HG03378 (cell line): ENCODE results near the gene EDEM1.
"Not testable (repeated sequence)": the region's sequence is repeated elsewhere in the genome, so short reads cannot be mapped to it uniquely, and the experiment has no call there.

Source experiments
- ATAC-seq: cut with Tn5 transposase; IDR thresholded peaks from one replicate; pipeline ENCODE4 v1.9.1; 2021; ENCODE audit warnings: mild to moderate bottlenecking, moderate library complexity; ENCODE audit not compliant: unreplicated experiment

Gene EDEM1

GRCh38 chr3:5229414-5229813 is 41.9 kb downstream of the EDEM1 start:
- ATAC-seq: no peak

- ATAC-seq: no peak
These were observed 43.6 kb downstream of the EDEM1 start for GRCh38 chr3:5231074-5231473.

GRCh38 chr3:5231487-5231886 is 44.0 kb downstream of the EDEM1 start:
- ATAC-seq: no peak

GRCh38 chr3:5232570-5232969 is 45.1 kb downstream of the EDEM1 start:
- no peak for ATAC-seq

- no peak for ATAC-seq
These were observed 45.5 kb downstream of the EDEM1 start for GRCh38 chr3:5233026-5233425.

- no peak for ATAC-seq
These were observed 48.1 kb downstream of the EDEM1 start for GRCh38 chr3:5235655-5236054.

GRCh38 chr3:5238545-5238944 is 51.0 kb downstream of the EDEM1 start:
- no peak for ATAC-seq

GRCh38 chr3:5239602-5240001 is 52.1 kb downstream of the EDEM1 start:
- ATAC-seq: no peak

GRCh38 chr3:5240740-5241139 is 53.2 kb downstream of the EDEM1 start:
- no peak for ATAC-seq

GRCh38 chr3:5242785-5243184 is 55.3 kb downstream of the EDEM1 start:
- ATAC-seq: not testable (repeated sequence)

- ATAC-seq: no peak
These were observed 58.4 kb downstream of the EDEM1 start for GRCh38 chr3:5245927-5246326.

- ATAC-seq: no peak
These were observed 61.3 kb downstream of the EDEM1 start for GRCh38 chr3:5248822-5249221.

GRCh38 chr3:5250467-5251195 is 63.1 kb downstream of the EDEM1 start:
- no peak for ATAC-seq

- ATAC-seq: no peak
These were observed 63.7 kb downstream of the EDEM1 start for GRCh38 chr3:5251196-5251583.

GRCh38 chr3:5252131-5252530 is 64.6 kb downstream of the EDEM1 start:
- no peak for ATAC-seq

- ATAC-seq: no peak
These were observed 67.0 kb downstream of the EDEM1 start for GRCh38 chr3:5254281-5255048.

GRCh38 chr3:5255404-5256344 is 68.2 kb downstream of the EDEM1 start:
- ATAC-seq: no peak

GRCh38 chr3:5258526-5258925 is 71.0 kb downstream of the EDEM1 start:
- ATAC-seq: no peak

- no peak for ATAC-seq
These were observed 73.5 kb downstream of the EDEM1 start for GRCh38 chr3:5260992-5261501.

GRCh38 chr3:5262507-5262906 is 75.0 kb downstream of the EDEM1 start:
- ATAC-seq: no peak

- no peak for ATAC-seq
These were observed 76.6 kb downstream of the EDEM1 start for GRCh38 chr3:5264093-5264600.
